Spleen (tissue), 13 donors: Measurements from ENCODE around the gene CARS2. TPM values are rescaled to one million over a fixed set of nuclear protein-coding genes. Genes with fewer than 3 reads are reported as not detected.
A peak's percentile ranks its signal among the peaks of the same experiment; 100 is the strongest.

Experiments
- DNase-seq: peaks from one replicate; pipeline ENCODE4 v3.0.0-alpha.2; 2020
- H3K27ac ChIP-seq, 8 donors: fragments of 200-600 bp; sonication (generic) in 7 of 8; 1 replicate in 4 of 8; 2 replicates in 4 of 8; pipeline versions ENCODE4 v1.5.0 to v1.8.0; 2016 to 2021; ENCODE audit warnings: inconsistent platforms in 4 of 8, mild to moderate bottlenecking in 4 of 8, moderate library complexity in 1 of 8
- H3K27me3 ChIP-seq, 7 donors: fragments of 200-600 bp; sonication (generic) in 6 of 7; replicated peaks in 1 of 7; 1 replicate in 4 of 7; 2 replicates in 3 of 7; pipeline versions ENCODE4 v1.5.0 to v1.8.0; 2016 to 2021; ENCODE audit warnings: inconsistent platforms in 3 of 7, mild to moderate bottlenecking in 1 of 7
- H3K36me3 ChIP-seq, 6 donors: fragments of 200-600 bp; sonication (generic) in 5 of 6; 1 replicate in 4 of 6; 2 replicates in 2 of 6; pipeline versions ENCODE4 v1.5.0 to v1.8.0; 2016 to 2021; ENCODE audit warnings: inconsistent platforms in 2 of 6
- H3K4me1 ChIP-seq, 6 donors: fragments of 200-600 bp; sonication (generic) in 5 of 6; 1 replicate in 3 of 6; 2 replicates in 3 of 6; pipeline versions ENCODE4 v1.5.0 to v1.8.0; 2016 to 2021; ENCODE audit warnings: inconsistent platforms in 3 of 6
- H3K4me3 ChIP-seq, 8 donors: fragments of 200-600 bp; sonication (generic) in 7 of 8; 1 replicate in 4 of 8; 2 replicates in 4 of 8; pipeline versions ENCODE4 v1.5.0 to v1.8.0; 2016 to 2021; ENCODE audit warnings: inconsistent platforms in 4 of 8, mild to moderate bottlenecking in 4 of 8, moderate library complexity in 2 of 8
- H3K9me3 ChIP-seq, 8 donors: fragments of 200-600 bp; sonication (generic) in 7 of 8; 1 replicate in 4 of 8; 2 replicates in 4 of 8; pipeline versions ENCODE4 v1.5.0 to v1.8.0; 2016 to 2021; ENCODE audit warnings: inconsistent platforms in 4 of 8
- CTCF ChIP-seq, 11 experiments: fragments of 200-600 bp in 7 of 11; fragments of 450-650 bp in 4 of 11; sonication (generic) in 4 of 11; IDR thresholded peaks in 8 of 11; conservative IDR thresholded peaks in 3 of 11; 1 replicate in 7 of 11; 2 replicates in 4 of 11; pipeline versions ENCODE4 v1.4.0 to v1.8.0; 2016 to 2021; ENCODE audit warnings: antibody characterized with exemption in 11 of 11, inconsistent platforms in 4 of 11, mild to moderate bottlenecking in 1 of 11
- POLR2A ChIP-seq, 3 donors: fragments of 450-650 bp; IDR thresholded peaks; one replicate each; pipeline ENCODE4 v1.5.1; 2017; ENCODE audit warnings: antibody characterized with exemption in 3 of 3, mild to moderate bottlenecking in 1 of 3
- POLR2AphosphoS5 ChIP-seq, 3 donors: sonication (generic); formaldehyde crosslinking; IDR thresholded peaks; one replicate each; pipeline ENCODE4 v1.5.1; 2017; ENCODE audit warnings: antibody characterized with exemption in 3 of 3
- WGBS, 5 donors: extraction: QIAGEN DNeasy Blood & Tissue Kit in 3 of 5; methylation state at CpG; one replicate each; pipeline versions ENCODE4 v1.1.5 to v1.1.7; 2013 to 2018; 5-methylcytosine and 5-hydroxymethylcytosine counted together
- intact Hi-C: fragments of 100-400 bp; cut with DNase I; formaldehyde crosslinking; loops from one replicate; pipeline ENCODE4 v1.15.0; 2023; ENCODE audit warnings: low total_unique reads
- long read RNA-seq, 2 donors: transcript quantifications; one replicate each; lab custom pipeline, GENCODE V29; 2026
- polyA plus RNA-seq, 3 donors: library from polyadenylated mRNA; stranded (reverse); fragments of 200-250 nt; gene quantifications; one replicate each; pipeline ENCODE4 v1.2.1, GENCODE V29; 2013
- total RNA-seq, 7 donors: library from RNA; depleted of rRNA in 3 of 7; stranded (reverse); fragments of >200 nt in 3 of 7; fragmentation: NEBNext Ultra II Directional in 4 of 7; extraction: Animal tissue kit (Norgen Biotek cat#: 25700) in 4 of 7; gene quantifications; one replicate each; pipeline versions ENCODE4 v1.1.0 to v1.2.1, GENCODE V29; 2016 to 2021
- donor health status: healthy with polysubstance abuse.
- donor health status: DM: no; HTN: no; CAD: no; lungs with moderate emphysema.
- donor health status: DM: no; HTN: no; CAD: no.
- donor health status: Bipolar disorder and iron deficiency.
- donor health status: healthy.
- donor health status: DM: no; HTN: no; CAD: no.
- donor health status: DM: yes; HTN: yes; CAD: no.

CARS2 gene
- total RNA-seq = 100 to 1,000 TPM in 1 of 7 donors, 10 to 100 TPM in 6; 63.9 to 113 (median 77.9) TPM
- 100 to 1,000 TPM in 2 of 3 donors, 10 to 100 TPM in 1; 69.5 to 109 (median 105) TPM for polyA plus RNA-seq
- long read RNA-seq, donor 1, transcript CARS2-201 (15 exons, 1,879 nt) = major isoform, 12 of 14 reads
- long read RNA-seq, donor 1, partial matches to known transcripts = 0 of 14 reads
- long read RNA-seq, donor 1, other reads (novel, unspliced or antisense) = 0 of 14 reads
- long read RNA-seq, donor 2, transcript CARS2-201 (15 exons, 1,879 nt) = major isoform, 16 of 16 reads
- long read RNA-seq, donor 2, partial matches to known transcripts = 0 of 16 reads
- long read RNA-seq, donor 2, other reads (novel, unspliced or antisense) = 0 of 16 reads

- Histone ChIP-seq H3K27ac (peak within 1 kb of the TSS; percentile 65 to 95 (median 88)), H3K4me3 (peak within 1 kb of the TSS; percentile 54 to 93 (median 72)), H3K4me1 (peaks cover 14 to 80% (median 49%) of the 10 kb centered on the region in 6 donors), H3K9me3 (no peaks in the 10 kb centered on the region), H3K36me3 (peaks cover 0 to 26% (median 8%) of the 10 kb centered on the region in 6 donors), H3K27me3 (no peaks in the 10 kb centered on the region)
- intact Hi-C loops = no loop called here
- TF ChIP-seq POLR2A (IDR thresholded peaks at IDR 0.05) = peak in 1 of 3 donors; percentile 67
- peak in 6 of 11 experiments; percentile 22 to 56 (median 40) for TF ChIP-seq CTCF (IDR thresholded peaks at IDR 0.05 in 8 of 11, conservative IDR thresholded peaks at IDR 0.05 in 3 of 11)
- peak; percentile 86 to 94 (median 91) for TF ChIP-seq POLR2AphosphoS5 (IDR thresholded peaks at IDR 0.05)
- 0 to 1% (median 1%) methylated on average over 22 to 80 of the region's 80 CpGs for WGBS, 5 donors
- peak; percentile 99 for DNase-seq
These were observed at the start of gene CARS2 for GRCh38 chr13:110705826-110706569. CARS2 (minus strand) TSS chr13:110706116; CDS start chr13:110706093, 23 bp downstream.

- Histone ChIP-seq H3K27me3 (no peaks in the 10 kb centered on the region), H3K27ac (no peak overlapping the region), H3K36me3 (no peaks in the 10 kb centered on the region), H3K9me3 (peaks cover 0 to 23% (median 11%) of the 10 kb centered on the region in 8 donors), H3K4me3 (no peak overlapping the region), H3K4me1 (no peaks in the 10 kb centered on the region)
- DNase-seq = no peak
- 76 to 93% (median 87%) methylated on average over 3 to 4 of the region's 4 CpGs for WGBS, 5 donors
- no peak for TF ChIP-seq POLR2A (IDR thresholded peaks at IDR 0.05)
- TF ChIP-seq POLR2AphosphoS5 (IDR thresholded peaks at IDR 0.05) = no peak
- TF ChIP-seq CTCF (IDR thresholded peaks at IDR 0.05 in 8 of 11, conservative IDR thresholded peaks at IDR 0.05 in 3 of 11) = no peak
- intact Hi-C loops = no loop called here
These were observed 42.4 kb upstream of the CARS2 start for GRCh38 chr13:110748271-110748670.

GRCh38 chr13:110746438-110746837, 40.5 kb upstream of the CARS2 start:
- H3K9me3 ChIP-seq = peaks cover 0 to 29% (median 18%) of the 10 kb centered on the region in 8 donors
- no peaks in the 10 kb centered on the region for H3K27me3 ChIP-seq
- H3K27ac ChIP-seq = no peak overlapping the region
- TF ChIP-seq POLR2A (IDR thresholded peaks at IDR 0.05) = no peak
- no peak for TF ChIP-seq CTCF (IDR thresholded peaks at IDR 0.05 in 8 of 11, conservative IDR thresholded peaks at IDR 0.05 in 3 of 11)
- WGBS, 5 donors = 56 to 81% (median 72%) methylated on average over 1 of the region's 1 CpG
- H3K4me1 ChIP-seq = no peaks in the 10 kb centered on the region
- no peaks in the 10 kb centered on the region for H3K36me3 ChIP-seq
- intact Hi-C loops = no loop called here
- no peak overlapping the region for H3K4me3 ChIP-seq
- DNase-seq = no peak

- H3K27me3 ChIP-seq = no peaks in the 10 kb centered on the region
- TF ChIP-seq POLR2A (IDR thresholded peaks at IDR 0.05) = no peak
- no peak for TF ChIP-seq POLR2AphosphoS5 (IDR thresholded peaks at IDR 0.05)
- TF ChIP-seq CTCF (IDR thresholded peaks at IDR 0.05 in 8 of 11, conservative IDR thresholded peaks at IDR 0.05 in 3 of 11) = no peak
- no peak overlapping the region for H3K27ac ChIP-seq
These were observed 37.8 kb upstream of the CARS2 start for GRCh38 chr13:110743687-110744086.

More at GRCh38 chr13:110743687-110744086, 37.8 kb upstream of the CARS2 start:
- peaks cover 0 to 25% (median 20%) of the 10 kb centered on the region in 8 donors for H3K9me3 ChIP-seq
- DNase-seq = no peak
- H3K36me3 ChIP-seq = no peaks in the 10 kb centered on the region
- 31 to 69% (median 56%) methylated on average over 1 of the region's 1 CpG for WGBS, 5 donors
- intact Hi-C loops = no loop called here
- H3K4me1 ChIP-seq = no peaks in the 10 kb centered on the region
- H3K4me3 ChIP-seq = no peak overlapping the region
